Measurements from ENCODE around the gene MAML2.

The MAML2 gene

GRCh38 chr11:96157517-96157873 is 185.5 kb downstream of the MAML2 start:
- DNase-seq (ENCODE audit: low read depth, low spot score), result no peak

GRCh38 chr11:96156379-96156722 is 186.6 kb downstream of the MAML2 start:
- no peak for DNase-seq (ENCODE audit: low read depth, low spot score)

- DNase-seq (ENCODE audit: low read depth, low spot score), result peak; percentile 94
Observed at GRCh38 chr11:96155627-96156378, 187.2 kb downstream of the MAML2 start.

- peak; percentile 76 for DNase-seq (ENCODE audit: low read depth, low spot score)
Observed at GRCh38 chr11:96154802-96155520, 188.0 kb downstream of the MAML2 start.

GRCh38 chr11:96152623-96153022 is 190.4 kb downstream of the MAML2 start:
- DNase-seq (ENCODE audit: low read depth, low spot score), result peak; percentile 50

- no peak for DNase-seq (ENCODE audit: low read depth, low spot score)
Observed at GRCh38 chr11:96151501-96151900, 191.5 kb downstream of the MAML2 start.

GRCh38 chr11:96150609-96151008 is 192.4 kb downstream of the MAML2 start:
- no peak for DNase-seq (ENCODE audit: low read depth, low spot score)

GRCh38 chr11:96149743-96150555 is 193.0 kb downstream of the MAML2 start:
- DNase-seq (ENCODE audit: low read depth, low spot score), result peak; percentile 58

GRCh38 chr11:96147906-96148486 is 195.0 kb downstream of the MAML2 start:
- no peak for DNase-seq (ENCODE audit: low read depth, low spot score)

GRCh38 chr11:96147186-96147585 is 195.8 kb downstream of the MAML2 start:
- DNase-seq (ENCODE audit: low read depth, low spot score), result no peak

GRCh38 chr11:96146765-96147164 is 196.2 kb downstream of the MAML2 start:
- DNase-seq (ENCODE audit: low read depth, low spot score), result no peak

GRCh38 chr11:96145163-96145585 is 197.8 kb downstream of the MAML2 start:
- no peak for DNase-seq (ENCODE audit: low read depth, low spot score)

- DNase-seq (ENCODE audit: low read depth, low spot score), result no peak
Observed at GRCh38 chr11:96144553-96144952, 198.4 kb downstream of the MAML2 start.

- DNase-seq (ENCODE audit: low read depth, low spot score), result peak; percentile 55
Observed at GRCh38 chr11:96143041-96143521, 199.9 kb downstream of the MAML2 start.

- DNase-seq (ENCODE audit: low read depth, low spot score), result no peak
Observed at GRCh38 chr11:96141626-96142025, 201.4 kb downstream of the MAML2 start.

- no peak for DNase-seq (ENCODE audit: low read depth, low spot score)
Observed at GRCh38 chr11:96139691-96140090, 203.3 kb downstream of the MAML2 start.

- peak; percentile 47 for DNase-seq (ENCODE audit: low read depth, low spot score)
Observed at GRCh38 chr11:96137373-96137772, 205.6 kb downstream of the MAML2 start.

- DNase-seq (ENCODE audit: low read depth, low spot score), result no peak
Observed at GRCh38 chr11:96136613-96137298, 206.2 kb downstream of the MAML2 start.

- no peak for DNase-seq (ENCODE audit: low read depth, low spot score)
Observed at GRCh38 chr11:96134602-96135001, 208.4 kb downstream of the MAML2 start.

GRCh38 chr11:96132437-96132836 is 210.6 kb downstream of the MAML2 start:
- no peak for DNase-seq (ENCODE audit: low read depth, low spot score)

GRCh38 chr11:96130061-96130620 is 212.9 kb downstream of the MAML2 start:
- DNase-seq (ENCODE audit: low read depth, low spot score), result no peak
